AG04450 (cell line): Measurements from ENCODE around the gene RAMP3. TPM values are rescaled to one million over a fixed set of nuclear protein-coding genes. Genes with fewer than 3 reads are reported as not detected.

Experiments
- CTCF ChIA-PET: fragments of 300-600, 350-600 bp; formaldehyde crosslinking; extraction: SDS; loops from one replicate; lab custom pipeline; 2022; ENCODE audit warnings: antibody characterized with exemption, inconsistent platforms; lab: Charles Lee
- POLR2A ChIA-PET: fragments of 350-600 bp; formaldehyde crosslinking; extraction: SDS; loops from one replicate; lab custom pipeline; 2021; ENCODE audit warnings: antibody characterized with exemption, inconsistent platforms; lab: Yijun Ruan, JAX
- DNase-seq: peaks from one replicate; pipeline ENCODE4 v3.0.0-alpha.2; 2011; ENCODE audit warnings: low read depth, low spot score
- H3K27ac ChIP-seq: one replicate; pipeline ENCODE4 v1.5.1; 2012; ENCODE audit warnings: low read depth, low read length, control low read depth
- H3K27me3 ChIP-seq: one replicate; pipeline ENCODE4 v1.6.0; 2012; ENCODE audit warnings: low read length; ENCODE audit not compliant: control insufficient read depth, insufficient read depth
- H3K4me3 ChIP-seq: 2 replicates; pipeline ENCODE4 v1.5.1; 2011; ENCODE audit warnings: mild to moderate bottlenecking, low read depth, low read length, control low read depth
- H3K9me3 ChIP-seq: 2 replicates; pipeline ENCODE4 v1.5.1; 2012; ENCODE audit warnings: low read length; ENCODE audit not compliant: control insufficient read depth, insufficient read depth
- polyA plus RNA-seq: library from polyadenylated mRNA; depleted of rRNA; stranded (reverse); fragments of >200 nt; gene quantifications from 2 replicates; pipeline ENCODE4 v1.2.3, GENCODE V29; 2011
- TF ChIP-seq, protein P1 (sequence below): IDR thresholded peaks from 2 replicates; pipeline ENCODE4 v1.5.1; 2011; ENCODE audit warnings: low read depth, low read length, control low read depth, inconsistent platforms

The RAMP3 gene
- polyA plus RNA-seq, 1 experiment, result not detected

DNA sequence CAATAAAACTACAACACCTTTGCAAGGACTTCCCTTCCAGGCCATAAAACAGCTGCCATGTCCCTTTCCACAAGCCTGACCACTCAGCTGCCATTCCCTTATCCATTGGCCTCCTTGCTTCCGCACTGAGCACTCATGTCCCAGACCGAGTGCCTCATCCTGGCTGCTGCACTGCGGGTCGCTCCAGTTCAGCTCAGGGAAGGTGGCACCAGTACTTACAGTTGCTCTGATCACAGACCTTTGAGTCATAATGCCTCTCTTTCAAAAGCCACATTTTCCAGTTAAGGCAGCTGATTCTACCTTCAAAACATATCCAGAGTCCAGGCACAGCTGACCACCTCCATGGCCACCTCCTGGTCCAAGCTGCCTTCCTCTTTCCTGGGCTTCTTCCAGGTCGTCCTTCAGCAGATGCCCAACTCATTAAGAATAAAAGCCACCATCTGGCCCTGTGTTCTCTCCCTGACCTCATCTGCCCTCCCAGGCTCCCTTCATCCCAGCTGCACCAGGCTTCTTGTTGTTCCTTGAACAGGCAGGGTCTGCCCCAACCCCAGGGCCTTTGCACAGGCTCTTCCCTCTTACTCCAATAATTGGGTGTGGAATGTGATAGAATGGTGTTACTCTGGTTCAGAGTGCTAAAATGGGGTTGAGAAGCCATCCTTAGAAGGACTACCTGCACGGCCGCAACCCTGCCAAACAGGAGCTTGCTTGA is 64.5 kb downstream of the RAMP3 start:
- Histone ChIP-seq H3K4me3 (no peak overlapping the region), H3K9me3 (no peaks in the 10 kb centered on the region), H3K27ac (no peak overlapping the region), H3K27me3 (peaks cover 11% of the 10 kb centered on the region)
- DNase-seq, result no peak
- ChIA-PET CTCF (no interaction called here), POLR2A (no interaction called here)
- TF ChIP-seq, protein P1, sequence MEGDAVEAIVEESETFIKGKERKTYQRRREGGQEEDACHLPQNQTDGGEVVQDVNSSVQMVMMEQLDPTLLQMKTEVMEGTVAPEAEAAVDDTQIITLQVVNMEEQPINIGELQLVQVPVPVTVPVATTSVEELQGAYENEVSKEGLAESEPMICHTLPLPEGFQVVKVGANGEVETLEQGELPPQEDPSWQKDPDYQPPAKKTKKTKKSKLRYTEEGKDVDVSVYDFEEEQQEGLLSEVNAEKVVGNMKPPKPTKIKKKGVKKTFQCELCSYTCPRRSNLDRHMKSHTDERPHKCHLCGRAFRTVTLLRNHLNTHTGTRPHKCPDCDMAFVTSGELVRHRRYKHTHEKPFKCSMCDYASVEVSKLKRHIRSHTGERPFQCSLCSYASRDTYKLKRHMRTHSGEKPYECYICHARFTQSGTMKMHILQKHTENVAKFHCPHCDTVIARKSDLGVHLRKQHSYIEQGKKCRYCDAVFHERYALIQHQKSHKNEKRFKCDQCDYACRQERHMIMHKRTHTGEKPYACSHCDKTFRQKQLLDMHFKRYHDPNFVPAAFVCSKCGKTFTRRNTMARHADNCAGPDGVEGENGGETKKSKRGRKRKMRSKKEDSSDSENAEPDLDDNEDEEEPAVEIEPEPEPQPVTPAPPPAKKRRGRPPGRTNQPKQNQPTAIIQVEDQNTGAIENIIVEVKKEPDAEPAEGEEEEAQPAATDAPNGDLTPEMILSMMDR, result no peak

DNA sequence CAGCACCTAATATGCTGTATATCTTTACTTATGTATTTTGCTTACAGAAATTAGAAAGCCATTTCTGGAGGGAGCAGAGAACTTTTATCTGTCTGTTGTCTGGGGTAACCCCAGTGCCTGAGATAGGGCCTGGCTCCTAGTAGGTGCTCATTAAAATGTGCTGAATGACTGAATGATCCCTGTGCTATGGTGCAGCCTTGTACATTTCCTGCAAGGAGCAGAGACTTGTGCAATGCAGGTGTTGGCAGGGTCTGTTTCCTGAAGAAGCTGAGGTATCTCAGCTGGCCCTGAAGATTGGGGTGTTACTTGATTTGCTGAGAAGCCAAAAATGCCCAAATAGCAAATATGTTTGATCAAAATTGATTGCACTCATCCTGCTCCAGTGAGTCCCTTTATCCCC is 65.5 kb downstream of the RAMP3 start:
- no peak overlapping the region for H3K27ac ChIP-seq
- H3K4me3 ChIP-seq, result no peak overlapping the region
- H3K9me3 ChIP-seq, result no peaks in the 10 kb centered on the region
- CTCF ChIA-PET, result no interaction called here
- POLR2A ChIA-PET, result no interaction called here
- DNase-seq, result no peak
- peaks cover 5% of the 10 kb centered on the region for H3K27me3 ChIP-seq
- TF ChIP-seq, protein P1, result no peak

DNA sequence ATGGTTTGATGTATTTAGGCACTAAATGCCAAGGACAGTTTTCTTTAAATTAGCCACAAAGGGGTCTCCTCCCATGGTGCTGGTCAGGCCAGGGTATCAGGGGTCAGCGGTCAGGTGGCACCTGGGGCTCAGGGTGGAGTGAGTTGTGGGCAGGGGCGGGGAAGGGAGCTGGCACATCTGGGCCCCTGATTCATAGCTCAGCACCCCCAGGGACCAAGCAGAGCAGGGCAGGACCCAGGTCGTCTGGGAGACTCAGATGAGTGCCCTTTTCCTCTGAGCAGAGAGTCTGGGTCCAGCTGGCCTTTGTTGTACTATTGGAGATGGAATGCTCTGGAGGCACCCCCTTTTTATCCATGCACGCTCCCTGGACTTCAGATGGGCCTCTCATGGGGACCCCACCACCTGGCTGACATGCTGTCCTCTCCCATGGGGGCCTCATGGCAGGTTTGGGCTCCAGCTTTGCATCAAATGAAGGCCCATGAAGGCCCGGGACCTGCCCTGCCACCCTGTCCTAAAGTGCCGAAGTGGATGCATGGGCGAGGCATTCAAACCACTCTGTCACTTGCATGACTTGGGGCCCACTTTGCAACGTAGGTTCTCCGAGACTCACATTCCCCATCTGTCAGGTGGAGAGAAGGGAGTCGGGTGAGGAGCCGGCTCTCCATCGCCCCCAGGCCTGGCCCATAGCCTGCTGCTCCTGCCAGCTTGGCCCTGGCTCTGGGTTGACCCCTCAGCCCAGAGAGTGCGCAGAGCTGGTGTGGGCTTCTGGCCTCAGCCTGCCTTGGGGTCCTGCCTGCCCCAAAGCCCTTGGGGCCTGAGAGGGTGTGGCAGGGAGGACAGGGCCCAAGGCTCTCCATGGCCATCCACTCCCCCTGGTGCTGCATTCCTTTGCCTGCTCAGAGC is 66.4 kb downstream of the RAMP3 start:
- TF ChIP-seq, protein P1, result no peak
- H3K27me3 ChIP-seq, result peaks cover 5% of the 10 kb centered on the region
- no peak for DNase-seq
- ChIA-PET POLR2A (no interaction called here), CTCF (no interaction called here)
- H3K9me3 ChIP-seq, result no peaks in the 10 kb centered on the region
- H3K27ac ChIP-seq, result no peak overlapping the region
- H3K4me3 ChIP-seq, result no peak overlapping the region

- no peak overlapping the region for H3K4me3 ChIP-seq
- TF ChIP-seq, protein P1, result no peak
- ChIA-PET CTCF (no interaction called here), POLR2A (no interaction called here)
- no peak for DNase-seq
- H3K27ac ChIP-seq, result no peak overlapping the region
- H3K9me3 ChIP-seq, result no peaks in the 10 kb centered on the region
- H3K27me3 ChIP-seq, result peaks cover 2% of the 10 kb centered on the region
Observed at GRCh38 chr7:45224832-45225231, 67.2 kb downstream of the RAMP3 start.
